HepG2 (cell line): ENCODE results near the gene PSD. TPM values are rescaled to one million over a fixed set of nuclear protein-coding genes. Genes with fewer than 3 reads are reported as not detected.

Experiments
- ATF1 ChIP-seq: IDR thresholded peaks from 2 replicates; pipeline ENCODE4 v1.6.1; 2016; ENCODE audit warnings: mild to moderate bottlenecking, control low read depth
- FOSL2 ChIP-seq: sonication (generic); formaldehyde crosslinking; IDR thresholded peaks from 2 replicates; pipeline ENCODE4 v1.4.0; 2020; ENCODE audit warnings: missing genetic modification reagents
- FOXA3 ChIP-seq: IDR thresholded peaks from 2 replicates; pipeline ENCODE4 v1.6.1; 2016; ENCODE audit warnings: missing genetic modification reagents, missing compliant biosample characterization
- KAT7 ChIP-seq: IDR thresholded peaks from 2 replicates; pipeline ENCODE4 v1.6.1; 2018; ENCODE audit warnings: borderline replicate concordance, missing compliant biosample characterization
- KDM4B ChIP-seq: sonication (generic); formaldehyde crosslinking; IDR thresholded peaks from 2 replicates; pipeline ENCODE4 v1.4.0; 2020; ENCODE audit warnings: missing genetic modification reagents
- MAF1 ChIP-seq: sonication (generic); formaldehyde crosslinking; IDR thresholded peaks from 2 replicates; pipeline ENCODE4 v1.5.0; 2020; ENCODE audit warnings: missing genetic modification reagents, borderline replicate concordance
- MED1 ChIP-seq: sonication (generic); formaldehyde crosslinking; IDR thresholded peaks from 2 replicates; pipeline ENCODE4 v1.4.0; 2020; ENCODE audit warnings: missing genetic modification reagents
- RXRB ChIP-seq: IDR thresholded peaks from 2 replicates; pipeline ENCODE4 v1.6.1; 2016; ENCODE audit warnings: borderline replicate concordance, missing genetic modification reagents, missing compliant biosample characterization
- SOX6 ChIP-seq, 2 experiments: fragments of 450-650 bp in 1 of 2; sonication (generic) in 1 of 2; formaldehyde crosslinking in 1 of 2; IDR thresholded peaks; 2 replicates each; pipeline versions ENCODE4 v1.4.0 to v1.6.1; 2017 to 2020; ENCODE audit warnings: antibody characterized with exemption in 1 of 2, mild to moderate bottlenecking in 1 of 2, missing genetic modification reagents in 1 of 2
- TCF7 ChIP-seq: sonication (generic); IDR thresholded peaks from 2 replicates; pipeline ENCODE4 v1.6.1; 2016; ENCODE audit warnings: antibody characterized with exemption, low read depth
- ZC3H13 ChIP-seq: sonication (generic); formaldehyde crosslinking; IDR thresholded peaks from 2 replicates; pipeline ENCODE4 v1.8.1; 2023; ENCODE audit warnings: mild to moderate bottlenecking, missing genetic modification reagents, moderate library complexity
- ZFY ChIP-seq: sonication (generic); formaldehyde crosslinking; IDR thresholded peaks from 2 replicates; pipeline ENCODE4 v1.4.0; 2020; ENCODE audit warnings: missing genetic modification reagents
- ZNF550 ChIP-seq: sonication (generic); formaldehyde crosslinking; IDR thresholded peaks from 2 replicates; pipeline ENCODE4 v1.4.0; 2020; ENCODE audit warnings: mild to moderate bottlenecking, missing genetic modification reagents, borderline replicate concordance
- ZNF569 ChIP-seq: sonication (generic); formaldehyde crosslinking; IDR thresholded peaks from 2 replicates; pipeline ENCODE4 v1.5.0; 2020; ENCODE audit warnings: mild to moderate bottlenecking, missing genetic modification reagents, moderate library complexity, borderline replicate concordance
- ZNF619 ChIP-seq: sonication (generic); formaldehyde crosslinking; IDR thresholded peaks from 2 replicates; pipeline ENCODE4 v1.4.0; 2020; ENCODE audit warnings: mild to moderate bottlenecking, missing genetic modification reagents
- ZNF781 ChIP-seq: sonication (generic); formaldehyde crosslinking; IDR thresholded peaks from 2 replicates; pipeline ENCODE4 v1.5.1; 2020; ENCODE audit warnings: borderline replicate concordance, mild to moderate bottlenecking, missing genetic modification reagents; ENCODE audit errors: not compliant biosample characterization
- ZNF841 ChIP-seq: sonication (generic); formaldehyde crosslinking; IDR thresholded peaks from 2 replicates; pipeline ENCODE4 v1.8.1; 2023; ENCODE audit warnings: missing genetic modification reagents, borderline replicate concordance
- ZSCAN29 ChIP-seq: sonication (generic); formaldehyde crosslinking; conservative IDR thresholded peaks from 2 replicates; pipeline ENCODE4 v1.4.0; 2020; ENCODE audit warnings: mild to moderate bottlenecking, missing genetic modification reagents
- polyA plus RNA-seq, 8 experiments: library from polyadenylated mRNA; depleted of rRNA in 3 of 8; stranded (reverse) in 7 of 8; unstranded in 1 of 8; fragments of >200 nt; fragmentation: Illumina TruSeq in 4 of 8; extraction: Trizol in 4 of 8; gene quantifications; 2 replicates each; pipeline versions ENCODE4 v1.2.1 to v1.2.3, GENCODE V29; 2011 to 2016; ENCODE audit warnings: low read depth in 4 of 8, missing spikeins in 1 of 8, mixed read lengths in 1 of 8; ENCODE audit not compliant: insufficient read depth in 1 of 8
- total RNA-seq, 5 experiments: library from RNA; depleted of rRNA; stranded (reverse); fragments of >200 nt; fragmentation: Illumina TruSeq; extraction: Trizol; gene quantifications; 2 replicates each; pipeline ENCODE4 v1.2.3, GENCODE V29; 2016; ENCODE audit warnings: low read depth in 1 of 5
- TF ChIP-seq, protein P1 (sequence below): sonication (generic); formaldehyde crosslinking; IDR thresholded peaks from 2 replicates; pipeline ENCODE4 v1.8.1; 2022; ENCODE audit warnings: low read depth, mild to moderate bottlenecking, missing genetic modification reagents
- TF ChIP-seq, protein P2 (sequence below): sonication (generic); formaldehyde crosslinking; IDR thresholded peaks from 2 replicates; pipeline ENCODE4 v1.8.0; 2022; ENCODE audit warnings: mild to moderate bottlenecking, missing genetic modification reagents
- TF ChIP-seq, protein P3 (sequence below), 2 experiments: fragments of 450-650 bp in 1 of 2; sonication (generic) in 1 of 2; formaldehyde crosslinking; IDR thresholded peaks; 2 replicates each; pipeline versions ENCODE4 v1.5.0 to v1.8.0; 2020 to 2022; ENCODE audit warnings: mild to moderate bottlenecking in 1 of 2, missing genetic modification reagents in 1 of 2
- TF ChIP-seq, protein P4 (sequence below): sonication (generic); formaldehyde crosslinking; conservative IDR thresholded peaks from 2 replicates; pipeline ENCODE4 v1.4.0; 2020; ENCODE audit warnings: missing genetic modification reagents

PSD gene
- total and polyA plus RNA-seq, 2 of the 13 experiments (the other 11 are each of a cell fraction or from before 2014, with no cell fraction given): 0.35 to 0.58 TPM

DNA sequence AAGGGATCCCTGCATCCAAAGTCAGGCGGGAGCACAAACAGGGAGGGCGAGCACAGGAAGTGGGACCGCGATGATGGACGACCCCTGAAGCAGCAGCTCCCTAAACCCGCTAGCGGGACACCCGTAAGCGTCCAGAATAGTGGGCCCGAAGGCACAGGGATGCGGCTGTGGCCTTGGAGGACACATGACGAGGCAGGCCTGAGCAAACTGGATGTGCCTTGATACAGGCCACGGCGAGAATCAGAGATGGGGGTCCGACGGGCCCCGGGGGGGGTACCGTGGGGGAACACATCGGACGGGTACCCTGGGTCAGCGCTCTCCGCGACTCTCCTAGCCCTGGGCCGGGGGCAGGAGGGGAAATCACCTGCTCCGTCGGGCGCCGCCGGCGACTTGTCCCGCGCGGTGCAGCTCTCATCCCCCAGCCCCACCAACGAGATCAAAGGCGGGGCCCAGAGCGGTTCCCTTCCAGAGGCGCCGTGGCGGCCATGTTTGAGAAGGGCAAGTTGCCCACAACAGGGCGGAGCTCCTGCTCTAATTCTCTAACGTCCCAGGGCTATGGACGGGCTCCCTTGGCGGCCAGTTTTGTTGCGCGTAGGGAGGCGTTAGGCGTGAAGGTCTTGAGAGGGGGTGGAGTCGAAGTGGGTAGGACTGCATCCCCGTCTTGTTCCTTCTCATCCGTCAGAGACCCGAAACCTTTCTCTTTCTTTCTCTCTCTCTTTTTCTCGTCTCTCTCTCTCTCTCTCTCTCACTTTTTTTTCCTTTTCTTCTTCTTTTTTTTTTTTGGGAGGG lies 13.8 kb upstream of the PSD start, which contains the start of gene CUEDC2 (continued):
- peak; percentile 64 for TF ChIP-seq ATF1 (CRISPR knock-in tag)
- TF ChIP-seq ZSCAN29 (CRISPR knock-in tag): no peak; the same call in 1 of the 2 replicates
- no peak for TF ChIP-seq ZNF550
- peak; percentile 73 for TF ChIP-seq MED1
- TF ChIP-seq RXRB (CRISPR knock-in tag): peak; percentile 65; the same call in 1 of the 2 replicates
- TF ChIP-seq ZNF569: no peak
- no peak for TF ChIP-seq SOX6 (IDR thresholded peaks at IDR 0.05)
- TF ChIP-seq SOX6 (CRISPR knock-in tag; IDR thresholded peaks at IDR 0.05): no peak; the same call in none of the 2 replicates
- peak; percentile 80 for TF ChIP-seq TCF7
- peak; percentile 52 for TF ChIP-seq FOXA3 (CRISPR knock-in tag)
- TF ChIP-seq KDM4B (CRISPR knock-in tag): peak; percentile 21; the same call in 1 of the 2 replicates
- no peak for TF ChIP-seq ZC3H13 (CRISPR knock-in tag)
- TF ChIP-seq, protein P1, sequence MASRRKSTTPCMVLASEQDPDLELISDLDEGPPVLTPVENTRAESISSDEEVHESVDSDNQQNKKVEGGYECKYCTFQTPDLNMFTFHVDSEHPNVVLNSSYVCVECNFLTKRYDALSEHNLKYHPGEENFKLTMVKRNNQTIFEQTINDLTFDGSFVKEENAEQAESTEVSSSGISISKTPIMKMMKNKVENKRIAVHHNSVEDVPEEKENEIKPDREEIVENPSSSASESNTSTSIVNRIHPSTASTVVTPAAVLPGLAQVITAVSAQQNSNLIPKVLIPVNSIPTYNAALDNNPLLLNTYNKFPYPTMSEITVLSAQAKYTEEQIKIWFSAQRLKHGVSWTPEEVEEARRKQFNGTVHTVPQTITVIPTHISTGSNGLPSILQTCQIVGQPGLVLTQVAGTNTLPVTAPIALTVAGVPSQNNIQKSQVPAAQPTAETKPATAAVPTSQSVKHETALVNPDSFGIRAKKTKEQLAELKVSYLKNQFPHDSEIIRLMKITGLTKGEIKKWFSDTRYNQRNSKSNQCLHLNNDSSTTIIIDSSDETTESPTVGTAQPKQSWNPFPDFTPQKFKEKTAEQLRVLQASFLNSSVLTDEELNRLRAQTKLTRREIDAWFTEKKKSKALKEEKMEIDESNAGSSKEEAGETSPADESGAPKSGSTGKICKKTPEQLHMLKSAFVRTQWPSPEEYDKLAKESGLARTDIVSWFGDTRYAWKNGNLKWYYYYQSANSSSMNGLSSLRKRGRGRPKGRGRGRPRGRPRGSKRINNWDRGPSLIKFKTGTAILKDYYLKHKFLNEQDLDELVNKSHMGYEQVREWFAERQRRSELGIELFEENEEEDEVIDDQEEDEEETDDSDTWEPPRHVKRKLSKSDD: peak; percentile 87
- TF ChIP-seq, protein P2, sequence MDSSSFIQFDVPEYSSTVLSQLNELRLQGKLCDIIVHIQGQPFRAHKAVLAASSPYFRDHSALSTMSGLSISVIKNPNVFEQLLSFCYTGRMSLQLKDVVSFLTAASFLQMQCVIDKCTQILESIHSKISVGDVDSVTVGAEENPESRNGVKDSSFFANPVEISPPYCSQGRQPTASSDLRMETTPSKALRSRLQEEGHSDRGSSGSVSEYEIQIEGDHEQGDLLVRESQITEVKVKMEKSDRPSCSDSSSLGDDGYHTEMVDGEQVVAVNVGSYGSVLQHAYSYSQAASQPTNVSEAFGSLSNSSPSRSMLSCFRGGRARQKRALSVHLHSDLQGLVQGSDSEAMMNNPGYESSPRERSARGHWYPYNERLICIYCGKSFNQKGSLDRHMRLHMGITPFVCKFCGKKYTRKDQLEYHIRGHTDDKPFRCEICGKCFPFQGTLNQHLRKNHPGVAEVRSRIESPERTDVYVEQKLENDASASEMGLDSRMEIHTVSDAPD (CRISPR knock-in tag): no peak
- TF ChIP-seq, protein P3, sequence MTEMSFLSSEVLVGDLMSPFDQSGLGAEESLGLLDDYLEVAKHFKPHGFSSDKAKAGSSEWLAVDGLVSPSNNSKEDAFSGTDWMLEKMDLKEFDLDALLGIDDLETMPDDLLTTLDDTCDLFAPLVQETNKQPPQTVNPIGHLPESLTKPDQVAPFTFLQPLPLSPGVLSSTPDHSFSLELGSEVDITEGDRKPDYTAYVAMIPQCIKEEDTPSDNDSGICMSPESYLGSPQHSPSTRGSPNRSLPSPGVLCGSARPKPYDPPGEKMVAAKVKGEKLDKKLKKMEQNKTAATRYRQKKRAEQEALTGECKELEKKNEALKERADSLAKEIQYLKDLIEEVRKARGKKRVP (CRISPR knock-in tag; IDR thresholded peaks at IDR 0.05): peak in 1 of 2 experiments; percentile 46; a peak in 2 of 4 replicates
- TF ChIP-seq FOSL2 (CRISPR knock-in tag): peak; percentile 54; the same call in 1 of the 2 replicates
- TF ChIP-seq ZNF841: no peak
- 0 out of 2 replicates have a peak, but pooled peaks have one; percentile 64 for TF ChIP-seq ZNF619
- peak; percentile 94 for TF ChIP-seq ZFY (CRISPR knock-in tag)
- TF ChIP-seq KAT7 (CRISPR knock-in tag): no peak
- TF ChIP-seq, protein P4, sequence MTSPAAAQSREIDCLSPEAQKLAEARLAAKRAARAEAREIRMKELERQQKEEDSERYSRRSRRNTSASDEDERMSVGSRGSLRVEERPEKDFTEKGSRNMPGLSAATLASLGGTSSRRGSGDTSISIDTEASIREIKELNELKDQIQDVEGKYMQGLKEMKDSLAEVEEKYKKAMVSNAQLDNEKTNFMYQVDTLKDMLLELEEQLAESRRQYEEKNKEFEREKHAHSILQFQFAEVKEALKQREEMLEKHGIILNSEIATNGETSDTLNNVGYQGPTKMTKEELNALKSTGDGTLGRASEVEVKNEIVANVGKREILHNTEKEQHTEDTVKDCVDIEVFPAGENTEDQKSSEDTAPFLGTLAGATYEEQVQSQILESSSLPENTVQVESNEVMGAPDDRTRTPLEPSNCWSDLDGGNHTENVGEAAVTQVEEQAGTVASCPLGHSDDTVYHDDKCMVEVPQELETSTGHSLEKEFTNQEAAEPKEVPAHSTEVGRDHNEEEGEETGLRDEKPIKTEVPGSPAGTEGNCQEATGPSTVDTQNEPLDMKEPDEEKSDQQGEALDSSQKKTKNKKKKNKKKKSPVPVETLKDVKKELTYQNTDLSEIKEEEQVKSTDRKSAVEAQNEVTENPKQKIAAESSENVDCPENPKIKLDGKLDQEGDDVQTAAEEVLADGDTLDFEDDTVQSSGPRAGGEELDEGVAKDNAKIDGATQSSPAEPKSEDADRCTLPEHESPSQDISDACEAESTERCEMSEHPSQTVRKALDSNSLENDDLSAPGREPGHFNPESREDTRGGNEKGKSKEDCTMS (CRISPR knock-in tag): no peak
- peak; percentile 36 for TF ChIP-seq ZNF781
- no peak; the same call in 1 of the 2 replicates for TF ChIP-seq MAF1
